GM19463 (cell line): ENCODE results near the gene GRM7.

ENCODE experiments used
- ATAC-seq: cut with Tn5 transposase; IDR thresholded peaks from one replicate; pipeline ENCODE4 v1.9.1; 2021; ENCODE audit warnings: mild to moderate bottlenecking, moderate library complexity; ENCODE audit not compliant: unreplicated experiment

Gene GRM7

DNA sequence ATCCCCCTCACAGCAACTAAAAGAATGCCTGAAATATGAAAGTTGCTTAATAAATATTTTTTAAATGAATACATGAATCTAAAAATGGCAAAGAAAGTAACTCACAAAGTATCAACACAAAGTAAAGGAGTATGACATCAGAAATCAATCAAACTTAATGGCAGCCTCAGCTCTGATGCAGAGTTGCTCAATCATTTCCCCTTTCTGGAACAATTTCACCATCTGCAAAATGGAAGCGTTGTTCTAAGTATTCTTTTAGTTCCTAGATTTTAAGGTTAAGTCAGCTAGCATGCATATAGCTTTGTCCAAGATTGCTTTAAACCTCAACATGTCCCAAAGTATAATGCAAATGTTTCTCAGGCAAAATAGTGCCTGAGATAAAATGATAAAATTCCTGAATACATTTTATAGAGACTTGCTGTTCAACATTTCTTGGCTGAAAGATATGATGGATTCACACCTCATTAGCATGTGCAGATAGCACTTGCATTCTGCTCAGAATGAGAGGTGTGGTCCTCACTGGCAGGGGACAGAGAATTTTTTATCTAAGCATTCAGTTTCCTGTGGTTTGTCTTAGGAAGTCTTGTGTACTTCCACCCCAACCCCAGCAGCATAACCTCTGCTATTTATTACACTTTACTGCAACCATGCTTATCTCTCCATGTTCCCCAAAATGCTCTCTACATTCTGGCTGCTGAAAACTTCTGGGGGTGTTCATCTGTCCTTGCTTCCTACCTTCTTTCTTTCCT, 429.3 kb downstream of the GRM7 start:
- ATAC-seq = no peak

DNA sequence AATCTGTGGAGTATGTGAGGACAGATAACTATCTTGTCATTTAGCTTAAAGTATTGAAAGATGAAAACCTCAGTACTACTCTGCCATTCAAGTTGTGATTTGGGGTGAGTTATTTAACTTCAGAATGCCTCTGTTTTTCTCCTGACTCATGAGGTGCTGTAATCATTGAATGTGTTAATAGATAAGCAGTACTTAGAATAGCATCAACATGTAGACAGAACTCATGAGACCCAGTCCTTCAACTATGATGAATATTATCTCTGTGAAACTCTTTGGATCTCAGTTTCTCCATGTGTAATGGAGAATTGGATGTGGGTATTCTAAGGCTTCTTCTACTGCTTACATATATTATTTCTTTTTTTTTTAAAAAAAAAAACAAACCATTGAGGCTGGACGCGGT, 431.4 kb downstream of the GRM7 start:
- ATAC-seq = no peak

DNA sequence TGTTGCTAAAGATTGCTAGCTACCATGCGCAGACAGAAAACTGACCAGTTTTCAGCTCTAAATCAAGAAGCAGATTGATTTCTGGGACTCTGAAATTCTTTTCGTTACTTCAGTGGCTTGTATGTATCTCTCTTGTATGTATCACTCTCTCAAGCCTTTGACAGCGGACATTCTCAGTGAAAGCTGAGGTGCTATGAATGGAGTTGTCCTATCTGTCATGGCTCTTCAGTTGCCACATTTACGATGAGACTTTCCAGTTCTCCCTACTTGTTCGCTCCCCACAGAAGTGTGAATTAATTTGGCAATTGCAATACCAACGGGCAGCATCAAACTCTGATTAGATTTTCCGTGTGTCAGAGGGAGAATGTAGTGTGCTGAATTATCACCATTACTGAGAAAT, 432.4 kb downstream of the GRM7 start:
- no peak for ATAC-seq

DNA sequence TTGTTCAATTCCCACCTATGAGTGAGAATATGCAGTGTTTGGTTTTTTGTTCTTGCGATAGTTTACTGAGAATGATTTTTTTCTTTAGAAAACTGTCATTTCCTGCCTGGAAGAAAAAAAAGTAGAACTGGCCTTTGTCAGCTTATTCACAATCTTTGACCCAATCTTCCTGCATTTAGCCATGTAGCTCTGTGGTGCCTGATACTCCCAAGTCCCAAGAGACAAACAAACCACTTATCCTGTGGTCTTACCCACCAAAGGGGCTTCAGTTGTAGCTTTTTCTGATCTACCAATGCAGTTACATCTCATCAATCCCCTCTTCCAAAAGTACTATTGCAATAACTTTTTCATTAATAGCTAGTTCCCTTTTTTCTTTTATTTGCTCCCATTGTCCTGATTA, 444.6 kb downstream of the GRM7 start:
- no peak for ATAC-seq

DNA sequence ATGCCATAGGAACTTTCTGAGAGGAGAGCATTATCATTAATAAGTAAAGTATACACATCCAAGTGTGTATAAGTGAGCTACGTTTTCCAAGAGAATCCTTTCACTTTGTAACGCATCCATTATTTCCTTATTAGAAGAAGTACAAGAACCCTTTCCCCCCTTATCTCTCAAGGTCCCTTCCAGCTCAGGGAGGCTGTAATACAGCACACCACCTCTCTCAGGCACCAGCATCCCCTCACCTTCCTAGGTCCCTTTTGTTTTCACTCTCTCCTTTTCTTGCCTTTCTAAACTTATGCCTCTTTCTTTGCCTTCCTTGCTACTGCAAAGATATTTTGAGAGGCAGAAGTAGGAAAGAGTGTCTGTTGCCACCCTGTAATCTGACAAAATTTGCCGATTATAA, 446.0 kb downstream of the GRM7 start:
- ATAC-seq = no peak

DNA sequence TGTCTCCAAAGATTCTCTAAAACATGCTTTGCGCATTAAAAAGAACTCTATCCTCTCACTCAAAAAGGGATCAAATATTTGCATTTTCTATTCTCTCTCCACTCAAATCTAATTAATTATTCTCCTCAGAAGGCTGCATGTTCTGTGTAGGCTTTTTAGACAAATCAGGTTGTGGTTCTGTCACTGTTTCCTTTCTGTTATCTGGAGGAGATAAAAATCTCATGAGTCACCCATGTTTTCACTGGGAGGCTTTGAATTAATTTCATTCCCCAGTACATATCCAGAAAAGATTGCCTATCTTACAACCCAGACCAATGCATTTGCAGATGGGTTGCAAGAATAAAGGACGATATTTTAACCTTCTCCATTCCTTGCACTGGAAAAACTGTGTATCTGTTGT, 446.5 kb downstream of the GRM7 start:
- ATAC-seq = no peak

DNA sequence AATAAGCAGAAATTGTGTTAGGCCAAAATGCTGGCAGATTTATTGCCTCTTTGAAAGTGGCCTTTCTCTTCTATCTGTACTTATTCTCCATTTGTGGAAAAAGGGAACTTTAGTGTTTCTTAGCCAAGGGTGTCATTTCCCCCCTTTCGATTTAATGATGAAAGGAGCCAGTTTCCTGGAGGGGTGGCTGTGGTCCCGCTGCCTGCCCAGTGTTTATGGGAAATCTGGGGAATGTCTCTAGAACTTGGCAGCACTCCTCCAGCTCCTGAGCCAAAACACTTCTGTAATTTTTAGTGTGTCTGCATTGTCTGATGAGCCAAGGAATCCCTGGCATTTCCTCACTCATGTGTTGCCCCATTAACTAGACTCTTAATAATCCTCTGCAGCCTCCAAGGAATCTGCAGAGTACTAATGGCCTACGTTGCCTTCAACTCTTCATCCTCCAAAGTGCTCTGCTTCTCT, 448.8 kb downstream of the GRM7 start:
- ATAC-seq = no peak

DNA sequence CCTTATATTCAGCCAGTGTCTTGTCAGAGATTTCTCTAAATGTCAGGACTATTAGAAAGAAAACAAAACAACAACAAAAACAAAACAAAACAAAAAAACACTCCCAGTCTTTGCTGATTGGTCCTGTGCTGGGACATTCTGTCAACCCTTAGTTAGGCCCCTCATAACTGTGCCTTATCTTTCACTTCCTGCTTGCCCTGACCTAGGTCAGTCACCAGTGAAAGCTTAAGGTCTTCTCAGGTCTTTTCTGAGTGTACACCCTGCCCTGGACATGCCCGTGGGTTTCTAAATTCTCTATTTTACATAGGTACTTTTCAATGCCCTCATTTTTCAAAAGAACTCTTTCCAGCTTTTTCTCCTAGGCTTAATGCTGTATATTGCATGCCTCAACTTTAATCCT, 454.1 kb downstream of the GRM7 start:
- peak; percentile 81 for ATAC-seq

DNA sequence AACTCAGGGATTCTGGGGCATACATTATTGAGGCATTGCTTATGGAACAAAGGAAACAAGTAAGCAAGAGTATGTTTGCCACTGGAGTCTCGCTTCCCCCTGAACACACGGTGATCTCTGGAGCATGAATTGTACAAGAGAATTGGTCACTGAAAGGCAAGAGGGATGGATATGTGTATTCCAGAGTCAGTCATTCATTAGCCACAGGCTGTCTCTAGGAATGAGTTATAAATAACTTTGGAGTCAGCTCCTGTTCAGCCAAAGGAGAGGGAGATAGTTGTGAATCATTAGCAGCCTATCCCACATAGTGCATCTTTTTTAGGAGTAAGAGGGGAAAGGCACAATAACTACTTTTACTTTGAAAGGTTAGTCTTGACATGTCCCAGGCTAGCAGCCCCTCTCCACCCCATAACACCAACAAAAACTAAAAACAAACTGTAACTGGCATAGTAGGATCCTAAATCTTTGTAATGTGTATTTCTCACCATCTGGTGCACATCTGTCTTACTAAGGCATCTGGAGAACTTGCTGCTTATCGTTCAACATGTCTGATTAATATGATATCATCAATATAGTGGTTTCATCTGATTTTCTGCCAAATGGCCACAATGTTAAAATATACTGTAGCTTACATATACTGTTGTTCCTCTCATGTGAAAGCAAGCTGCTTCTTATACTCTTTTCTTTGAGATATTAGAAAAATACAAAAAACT, 462.2 kb downstream of the GRM7 start:
- no peak for ATAC-seq

DNA sequence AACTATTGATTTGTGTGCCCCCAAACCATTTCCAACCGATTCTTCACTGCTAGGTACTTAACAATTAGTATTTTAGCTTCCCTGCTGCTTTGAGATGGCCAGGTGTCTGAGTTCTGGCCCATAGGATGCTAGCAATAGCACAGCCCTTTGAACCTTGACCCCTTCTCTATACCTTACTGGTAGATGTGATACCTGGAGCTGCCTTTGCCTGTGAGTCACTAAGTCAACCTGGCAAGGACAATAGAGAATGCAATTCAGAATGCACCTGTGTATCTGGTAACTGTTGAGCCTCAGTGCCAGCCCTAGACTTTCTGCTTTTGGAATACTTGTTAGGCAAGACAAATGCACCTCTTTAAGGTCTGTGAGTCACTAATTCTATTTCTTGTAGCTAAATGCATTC, 467.4 kb downstream of the GRM7 start:
- no peak for ATAC-seq

DNA sequence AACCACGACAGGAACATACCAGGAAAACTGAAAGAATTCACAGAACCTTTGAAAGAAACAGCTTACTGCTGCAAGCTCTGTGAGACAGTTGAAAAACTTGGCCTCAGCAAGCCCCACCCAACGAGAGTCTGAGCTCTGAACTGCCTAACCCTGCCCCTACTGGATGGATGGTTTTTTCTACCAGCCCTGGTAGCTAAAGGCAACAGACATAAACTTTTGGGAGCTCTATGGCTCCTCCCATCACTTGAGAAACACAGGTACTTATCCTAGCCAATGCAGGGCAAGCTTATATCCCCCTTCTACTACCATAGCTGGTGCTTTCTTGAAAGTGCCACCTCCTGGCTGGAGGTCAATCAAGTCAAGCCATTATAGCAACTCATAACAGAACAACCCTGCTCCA, 471.8 kb downstream of the GRM7 start:
- ATAC-seq = no peak

DNA sequence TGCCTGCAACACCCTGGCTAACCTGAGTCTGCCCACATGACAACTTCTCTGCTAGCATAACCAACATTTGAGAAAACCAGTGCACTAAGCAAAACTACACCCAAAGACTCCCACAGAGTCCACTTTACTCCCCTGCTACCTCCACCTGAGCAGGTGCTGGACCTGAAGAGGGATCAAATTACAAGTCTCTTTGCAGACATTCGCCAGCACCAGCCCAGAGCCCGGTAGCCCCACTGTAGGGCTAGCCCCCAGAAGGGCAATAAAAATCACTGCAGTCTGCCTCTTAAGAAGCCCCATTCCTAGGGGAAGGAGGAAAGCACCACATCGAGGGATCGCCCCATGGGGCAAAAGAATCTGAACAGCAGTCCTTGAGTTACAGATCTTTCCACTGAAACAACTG, 472.2 kb downstream of the GRM7 start:
- ATAC-seq = no peak

DNA sequence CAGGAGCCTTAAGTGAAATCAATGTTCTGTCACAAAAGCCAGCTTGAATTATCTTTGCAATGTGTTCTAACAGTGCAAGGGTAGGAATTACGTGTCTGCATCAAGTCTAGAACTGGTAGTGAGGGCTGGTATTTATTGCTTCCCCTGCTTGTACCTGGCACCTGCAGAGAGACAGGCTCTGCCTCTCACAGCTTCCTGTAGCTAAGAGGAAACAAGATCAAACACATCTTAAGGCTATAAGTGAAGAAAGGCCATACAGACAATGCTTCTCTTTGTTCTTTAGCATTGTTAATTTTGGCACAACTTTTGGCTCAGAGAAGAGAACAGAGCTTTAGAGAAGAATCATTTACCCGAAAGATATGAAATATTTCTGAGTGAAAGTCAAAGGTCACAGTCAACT, 479.9 kb downstream of the GRM7 start:
- no peak for ATAC-seq

DNA sequence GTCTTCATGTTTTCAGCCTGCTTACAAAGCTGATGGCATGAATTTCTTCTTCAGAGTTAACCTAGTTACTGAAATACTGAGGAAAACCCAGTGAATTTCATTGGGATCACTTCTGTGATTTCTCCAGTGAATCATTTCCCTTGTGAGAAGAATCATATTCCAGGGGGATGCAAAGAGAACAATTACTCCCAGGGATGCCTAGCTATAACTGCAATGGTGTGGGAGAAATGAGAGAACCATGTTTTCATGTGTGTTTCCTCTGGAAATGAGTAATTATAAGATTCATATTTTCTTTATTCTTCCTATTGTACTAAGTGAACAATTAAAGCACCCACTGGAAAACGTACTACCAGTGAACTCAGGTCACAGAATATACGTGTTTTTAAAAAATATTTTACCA, 485.4 kb downstream of the GRM7 start:
- ATAC-seq = no peak

DNA sequence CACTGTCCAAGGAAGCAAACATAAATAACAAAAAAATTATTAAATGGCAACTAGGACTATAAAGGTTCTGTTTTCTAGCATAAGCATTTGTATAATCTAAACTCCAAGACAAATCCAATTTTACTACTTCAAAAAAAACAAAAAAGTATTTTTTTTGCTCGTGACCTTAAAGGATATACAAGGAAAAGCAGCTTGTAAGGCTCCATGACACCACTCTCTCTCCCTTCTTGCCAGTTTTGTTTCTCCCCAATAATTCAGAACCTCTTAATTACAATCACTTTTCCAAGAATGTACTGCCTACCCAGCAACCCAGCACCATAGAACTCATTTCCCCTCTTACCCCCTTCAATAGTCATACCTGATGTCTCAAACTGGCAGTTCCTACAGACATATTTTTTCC, 496.2 kb downstream of the GRM7 start:
- no peak for ATAC-seq

DNA sequence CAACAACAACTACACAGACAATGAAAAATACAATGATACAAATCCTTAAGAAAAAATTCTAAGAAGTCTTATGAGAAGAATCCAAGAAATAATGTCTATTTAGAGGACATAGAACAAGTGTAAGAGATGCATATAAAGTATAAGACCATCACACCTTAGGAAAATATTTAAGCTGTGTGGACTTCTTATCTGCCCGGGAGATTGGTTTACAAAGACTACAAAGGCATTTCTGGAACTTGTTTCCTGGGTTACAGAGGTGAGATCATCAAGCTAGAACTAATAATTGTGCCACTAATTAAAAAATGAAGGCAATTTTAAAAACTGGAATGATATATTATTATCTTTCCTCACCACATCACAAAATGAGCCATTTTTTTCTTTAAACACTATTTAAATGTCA, 507.1 kb downstream of the GRM7 start:
- ATAC-seq = no peak

DNA sequence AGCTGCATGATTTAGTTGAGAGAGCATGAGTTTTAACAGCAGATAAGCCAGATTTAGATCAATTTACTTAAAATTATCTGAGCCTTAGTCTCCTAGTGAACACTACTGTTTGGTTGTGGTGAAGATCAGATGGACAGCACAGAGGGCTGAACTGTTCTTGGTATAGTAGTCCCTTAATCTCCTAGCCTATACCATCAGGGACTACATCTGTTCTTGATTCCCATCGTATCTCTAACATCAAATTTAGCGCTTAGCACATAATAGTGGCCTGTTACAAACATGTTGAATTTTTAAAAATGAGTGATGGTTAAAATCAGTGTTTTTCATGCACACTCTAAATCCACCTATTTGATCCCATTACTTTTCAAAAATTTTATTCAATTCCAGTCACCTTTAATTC, 507.7 kb downstream of the GRM7 start:
- no peak for ATAC-seq

DNA sequence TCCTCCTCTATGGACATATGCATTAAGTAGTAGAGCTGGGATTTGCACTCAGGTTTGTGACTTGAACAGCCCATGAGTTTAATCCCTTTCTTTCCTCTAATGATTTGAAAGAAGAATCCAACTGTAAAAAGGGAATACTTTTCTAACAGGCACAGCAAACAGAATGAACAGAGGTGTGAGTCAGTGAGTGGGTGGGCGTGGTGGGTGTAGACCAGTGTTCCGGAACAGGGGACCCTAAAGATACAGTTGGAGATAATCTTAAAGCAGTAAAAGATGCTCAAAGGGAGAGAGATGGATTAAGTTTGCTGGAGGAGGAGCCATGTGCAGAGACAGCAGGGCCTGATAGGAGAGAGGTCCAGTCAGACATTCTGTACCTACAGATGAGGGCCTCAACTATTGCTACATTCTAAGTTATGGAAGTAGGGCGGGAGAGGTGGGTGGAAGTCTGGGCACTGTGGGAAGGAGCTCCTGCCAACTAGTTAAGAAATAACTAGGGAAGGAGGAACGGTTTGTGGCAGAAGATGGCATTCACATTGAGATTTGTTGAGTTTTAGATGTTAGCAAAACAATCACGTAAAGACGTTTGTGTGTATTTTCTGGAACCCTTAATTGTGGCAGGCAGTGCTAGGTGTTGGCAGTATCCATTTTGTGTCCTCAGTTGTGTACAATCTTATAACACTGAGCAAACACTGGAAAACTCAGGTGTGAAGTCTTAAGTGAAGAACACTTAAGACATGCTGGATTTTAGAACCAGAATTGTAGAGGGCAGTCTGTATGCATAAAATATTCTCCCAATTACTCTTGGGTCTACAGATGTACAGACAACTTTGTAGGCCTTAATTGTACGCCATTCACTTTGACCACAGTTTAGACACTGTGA, 511.0 kb downstream of the GRM7 start:
- ATAC-seq = no peak

DNA sequence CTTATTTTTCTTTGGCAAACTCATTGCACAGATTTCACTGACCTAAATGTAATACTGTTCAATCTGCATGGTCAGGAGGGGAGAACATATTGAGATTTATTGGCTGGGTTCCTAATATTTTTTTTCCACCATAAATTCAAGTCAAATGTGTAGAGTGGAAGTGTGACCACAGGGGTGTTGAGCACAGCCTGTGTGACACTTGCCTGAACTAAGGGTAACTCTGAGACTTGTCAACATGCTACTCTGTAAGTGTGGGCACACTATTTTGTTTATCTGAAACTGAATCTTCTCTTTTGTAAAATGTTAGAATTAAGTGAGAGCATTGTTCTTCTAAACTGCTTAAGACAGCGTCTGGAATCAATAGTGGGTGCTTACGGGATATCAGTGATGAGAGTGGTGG, 516.2 kb downstream of the GRM7 start:
- ATAC-seq = no peak

DNA sequence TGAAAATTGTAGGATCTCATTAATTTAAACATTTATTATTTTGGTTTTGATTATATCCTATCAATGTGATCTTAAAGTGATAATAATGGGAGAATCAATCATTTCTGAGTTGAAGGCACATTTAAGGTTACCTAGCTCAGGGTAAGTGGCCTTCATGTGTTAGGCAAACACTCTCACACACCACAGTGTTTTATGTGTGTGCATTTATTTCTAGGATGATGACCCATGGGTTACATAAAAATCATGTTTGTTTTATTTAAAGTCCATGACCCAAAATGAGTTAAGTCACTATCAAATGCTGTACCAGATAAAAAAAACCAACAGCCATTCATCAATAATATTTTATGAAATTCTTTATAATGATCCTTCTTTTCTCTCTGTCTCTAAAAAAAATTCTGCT, 520.8 kb downstream of the GRM7 start:
- ATAC-seq = no peak

DNA sequence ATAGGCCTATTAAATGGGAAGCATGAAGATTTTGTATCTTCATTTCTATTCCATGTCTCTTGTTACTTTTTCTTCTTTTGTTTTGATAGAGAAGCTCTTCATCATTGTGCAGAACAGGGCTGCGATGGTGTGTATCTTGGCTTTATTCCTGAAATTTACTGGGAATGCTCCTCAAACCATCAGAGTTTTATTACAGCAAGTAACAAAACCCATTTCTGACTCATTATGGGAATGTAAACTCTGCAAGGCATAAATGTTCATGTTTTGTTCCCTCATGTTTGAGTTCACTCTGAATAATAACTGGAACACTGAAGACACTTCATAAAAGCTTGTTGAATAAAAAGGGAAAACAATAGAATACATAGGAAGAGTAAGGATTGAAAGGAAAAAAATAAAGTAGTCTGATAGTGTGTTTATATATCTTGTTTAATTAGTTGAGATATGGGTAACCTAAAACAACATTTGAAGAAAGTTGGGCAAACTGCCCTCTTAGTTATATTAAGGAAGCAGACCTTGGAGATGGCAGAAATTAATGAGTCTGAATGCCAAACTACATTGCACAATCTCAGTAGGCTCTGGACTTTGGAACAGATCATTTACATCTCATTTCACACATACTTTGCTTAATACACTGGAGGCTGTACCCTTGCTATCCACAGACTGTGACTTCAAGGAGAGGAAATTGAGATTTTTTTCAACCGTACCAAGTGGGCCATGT, 521.5 kb downstream of the GRM7 start:
- no peak for ATAC-seq
